DOHH2 (cell line): ENCODE measurements around the gene VSTM2L.

Experiments
- CTCF ChIP-seq: fragments of 200-600 bp; sonication (generic); IDR thresholded peaks from one replicate; pipeline ENCODE4 v1.5.1; 2014; ENCODE audit warnings: antibody characterized with exemption, mild to moderate bottlenecking, low read depth, low read length; ENCODE audit not compliant: poor library complexity, severe bottlenecking
- EZH2phosphoT487 ChIP-seq: fragments of 200-600 bp; sonication (generic); IDR thresholded peaks from 2 replicates; pipeline ENCODE4 v1.6.1; 2017; ENCODE audit warnings: borderline replicate concordance, mild to moderate bottlenecking, antibody characterized with exemption, low read length, moderate library complexity, mixed read lengths

GRCh38 chr20:37915434-37915787 lies 12.5 kb downstream of the VSTM2L start:
- TF ChIP-seq CTCF: no peak
- TF ChIP-seq EZH2phosphoT487: no peak
